OCI-LY7 (cell line): ENCODE data around the gene LRP1B. TPM values are rescaled to one million over a fixed set of nuclear protein-coding genes. Genes with fewer than 3 reads are reported as not detected.
A peak's percentile ranks its signal among the peaks of the same experiment; 100 is the strongest.

ENCODE experiments used
- BruUV-seq: library from RNA; stranded (reverse); fragments of 400-500 nt; replicated peaks from 2 replicates; lab custom pipeline; 2021; lab: Mats Ljungman, UMichigan
- CTCF ChIA-PET: fragments of 300-600 bp; sonication (Branson Sonifier 250); formaldehyde crosslinking; loops from one replicate; lab custom pipeline; 2022; ENCODE audit warnings: antibody characterized with exemption; ENCODE audit not compliant: unreplicated experiment; lab: Charles Lee
- POLR2A ChIA-PET: fragments of 300-600 bp; sonication (Branson Sonifier 250); formaldehyde crosslinking; loops from one replicate; lab custom pipeline; 2022; ENCODE audit warnings: antibody characterized with exemption; lab: Charles Lee
- DNase-seq: peaks from one replicate; pipeline ENCODE4 v3.0.0-alpha.2; 2015; ENCODE audit warnings: low spot score
- H2AFZ ChIP-seq: fragments of 200-600 bp; sonication (generic), shearing (Covaris generic); 2 replicates; pipeline ENCODE4 v1.6.1; 2014; ENCODE audit warnings: mild to moderate bottlenecking, antibody characterized with exemption, low read length, moderate library complexity
- H3K27ac ChIP-seq: fragments of 200-600 bp; sonication (generic); 2 replicates; pipeline ENCODE4 v1.5.1; 2014; ENCODE audit warnings: mixed run types, low read depth, mild to moderate bottlenecking, moderate library complexity, low read length, inconsistent platforms; ENCODE audit not compliant: poor library complexity, severe bottlenecking
- H3K36me3 ChIP-seq: fragments of 200-600 bp; sonication (generic); 2 replicates; pipeline ENCODE4 v1.6.1; 2014; ENCODE audit warnings: mild to moderate bottlenecking, antibody characterized with exemption, low read length, moderate library complexity, mixed read lengths; ENCODE audit not compliant: insufficient read depth
- H3K4me1 ChIP-seq: fragments of 200-600 bp; sonication (generic); 2 replicates; pipeline ENCODE4 v1.5.1; 2014; ENCODE audit warnings: mild to moderate bottlenecking, low read length; ENCODE audit not compliant: insufficient read depth, poor library complexity, severe bottlenecking
- H3K4me2 ChIP-seq: fragments of 200-600 bp; sonication (generic); 2 replicates; pipeline ENCODE4 v1.6.1; 2014; ENCODE audit warnings: mild to moderate bottlenecking, low read length
- H3K4me3 ChIP-seq: fragments of 200-600 bp; sonication (generic); 2 replicates; pipeline ENCODE4 v1.5.1; 2014; ENCODE audit warnings: mild to moderate bottlenecking, low read depth, low read length; ENCODE audit not compliant: poor library complexity, severe bottlenecking
- H3K79me2 ChIP-seq: fragments of 200-600 bp; sonication (generic); 2 replicates; pipeline ENCODE4 v1.6.1; 2016; ENCODE audit warnings: low read depth, mild to moderate bottlenecking, low read length, moderate library complexity, mixed read lengths; ENCODE audit not compliant: insufficient read depth
- H3K9me2 ChIP-seq: fragments of 200-600 bp; sonication (generic); 2 replicates; pipeline ENCODE4 v1.6.1; 2016; ENCODE audit warnings: mild to moderate bottlenecking, low read length, mixed read lengths; ENCODE audit not compliant: insufficient read depth
- H3K9me3 ChIP-seq: fragments of 200-600 bp; sonication (generic); 2 replicates; pipeline ENCODE4 v1.6.1; 2014; ENCODE audit warnings: mild to moderate bottlenecking, mixed run types, low read length, mixed read lengths
- H4K20me1 ChIP-seq: fragments of 200-600 bp; sonication (generic); 2 replicates; pipeline ENCODE4 v1.6.1; 2014; ENCODE audit warnings: mild to moderate bottlenecking, antibody characterized with exemption, low read length, moderate library complexity, mixed read lengths; ENCODE audit not compliant: insufficient read depth
- EZH2phosphoT487 ChIP-seq: fragments of 200-600 bp; sonication (generic); IDR thresholded peaks from 2 replicates; pipeline ENCODE4 v1.6.1; 2018; ENCODE audit warnings: low read depth, borderline replicate concordance, mild to moderate bottlenecking, mixed run types, antibody characterized with exemption, low read length, moderate library complexity, mixed read lengths
- intact Hi-C: fragments of 100-400 bp; cut with micrococcal nuclease; formaldehyde crosslinking; loops from one replicate; pipeline ENCODE4 v1.10.0; 2022; ENCODE audit not compliant: unreplicated experiment
- total RNA-seq, 2 experiments: library from RNA; depleted of rRNA in 1 of 2; stranded (reverse); fragments of >200 nt in 1 of 2; shearing (Covaris generic) in 1 of 2; gene quantifications; 2 replicates each; pipeline ENCODE4 v1.2.3, GENCODE V29; 2014 to 2022
- TF ChIP-seq, protein P1 (sequence below): fragments of 200-600 bp; sonication (generic); conservative IDR thresholded peaks from 2 replicates; pipeline ENCODE4 v1.5.1; 2014; ENCODE audit warnings: mild to moderate bottlenecking, antibody characterized with exemption, low read length, moderate library complexity, mixed read lengths

LRP1B gene
- total RNA-seq, 2 experiments from 2014 or later: not detected

GRCh38 chr2:140589273-140589672 lies 1541.5 kb downstream of the LRP1B start:
- H3K9me2 ChIP-seq: no peaks in the 10 kb centered on the region
- no peak overlapping the region for H3K4me2 ChIP-seq
- TF ChIP-seq EZH2phosphoT487: no peak
- TF ChIP-seq, protein P1, sequence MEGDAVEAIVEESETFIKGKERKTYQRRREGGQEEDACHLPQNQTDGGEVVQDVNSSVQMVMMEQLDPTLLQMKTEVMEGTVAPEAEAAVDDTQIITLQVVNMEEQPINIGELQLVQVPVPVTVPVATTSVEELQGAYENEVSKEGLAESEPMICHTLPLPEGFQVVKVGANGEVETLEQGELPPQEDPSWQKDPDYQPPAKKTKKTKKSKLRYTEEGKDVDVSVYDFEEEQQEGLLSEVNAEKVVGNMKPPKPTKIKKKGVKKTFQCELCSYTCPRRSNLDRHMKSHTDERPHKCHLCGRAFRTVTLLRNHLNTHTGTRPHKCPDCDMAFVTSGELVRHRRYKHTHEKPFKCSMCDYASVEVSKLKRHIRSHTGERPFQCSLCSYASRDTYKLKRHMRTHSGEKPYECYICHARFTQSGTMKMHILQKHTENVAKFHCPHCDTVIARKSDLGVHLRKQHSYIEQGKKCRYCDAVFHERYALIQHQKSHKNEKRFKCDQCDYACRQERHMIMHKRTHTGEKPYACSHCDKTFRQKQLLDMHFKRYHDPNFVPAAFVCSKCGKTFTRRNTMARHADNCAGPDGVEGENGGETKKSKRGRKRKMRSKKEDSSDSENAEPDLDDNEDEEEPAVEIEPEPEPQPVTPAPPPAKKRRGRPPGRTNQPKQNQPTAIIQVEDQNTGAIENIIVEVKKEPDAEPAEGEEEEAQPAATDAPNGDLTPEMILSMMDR: no peak
- CTCF ChIA-PET: no interaction called here
- H3K36me3 ChIP-seq: no peaks in the 10 kb centered on the region
- POLR2A ChIA-PET: no interaction called here
- no peaks in the 10 kb centered on the region for H3K4me1 ChIP-seq
- no peak overlapping the region for H3K4me3 ChIP-seq
- BruUV-seq: no TSS peak
- no peak overlapping the region for H2AFZ ChIP-seq
- no peak overlapping the region for H3K27ac ChIP-seq
- H3K9me3 ChIP-seq: no peaks in the 10 kb centered on the region
- DNase-seq: no peak
- H3K79me2 ChIP-seq: no peaks in the 10 kb centered on the region
- intact Hi-C loops: no loop called here
- H4K20me1 ChIP-seq: no peaks in the 10 kb centered on the region

GRCh38 chr2:140586379-140586778 lies 1544.4 kb downstream of the LRP1B start:
- H2AFZ ChIP-seq: no peak overlapping the region
- DNase-seq: peak; percentile 5
- ChIA-PET CTCF (no interaction called here), POLR2A (interaction anchor here (0.7 kb wide), 1 partner anchor 279 kb away, joined by 3 read pairs; no protein-coding TSS in a partner anchor)
- no peaks in the 10 kb centered on the region for H3K9me2 ChIP-seq
- no peak overlapping the region for H3K4me2 ChIP-seq
- BruUV-seq: no TSS peak
- H3K36me3 ChIP-seq: no peaks in the 10 kb centered on the region
- TF ChIP-seq EZH2phosphoT487: no peak
- TF ChIP-seq, protein P1: peak; percentile 69
- intact Hi-C loops: no loop called here
- no peaks in the 10 kb centered on the region for H3K79me2 ChIP-seq
- no peaks in the 10 kb centered on the region for H3K9me3 ChIP-seq
- H3K4me1 ChIP-seq: no peaks in the 10 kb centered on the region
- no peak overlapping the region for H3K27ac ChIP-seq
- H4K20me1 ChIP-seq: no peaks in the 10 kb centered on the region
- H3K4me3 ChIP-seq: no peak overlapping the region

- no TSS peak for BruUV-seq
- TF ChIP-seq EZH2phosphoT487: no peak
- TF ChIP-seq, protein P1: no peak
- no peak overlapping the region for H3K4me3 ChIP-seq
- no peaks in the 10 kb centered on the region for H3K4me1 ChIP-seq
- DNase-seq: no peak
- H3K9me2 ChIP-seq: no peaks in the 10 kb centered on the region
- intact Hi-C loops: no loop called here
- ChIA-PET CTCF (no interaction called here), POLR2A (interaction anchor here (0.8 kb wide), 1 partner anchor 9 kb away, joined by 3 read pairs; no protein-coding TSS in a partner anchor)
- no peak overlapping the region for H3K27ac ChIP-seq
- no peaks in the 10 kb centered on the region for H4K20me1 ChIP-seq
- H2AFZ ChIP-seq: no peak overlapping the region
- no peaks in the 10 kb centered on the region for H3K9me3 ChIP-seq
- no peak overlapping the region for H3K4me2 ChIP-seq
- no peaks in the 10 kb centered on the region for H3K36me3 ChIP-seq
- no peaks in the 10 kb centered on the region for H3K79me2 ChIP-seq
Measured at GRCh38 chr2:140585016-140585415, 1545.8 kb downstream of the LRP1B start.
